Sciatic nerve (tissue), 2 donors: ENCODE data around the gene ASTN2. TPM values are rescaled to one million over a fixed set of nuclear protein-coding genes. Genes with fewer than 3 reads are reported as not detected.

Source experiments
- ATAC-seq: fragments of 200-7000 bp; cut with Tn5 transposase; one replicate; pipeline ENCODE4 v1.9.1; 2020; ENCODE audit warnings: mild to moderate bottlenecking, moderate library complexity
- DNase-seq: peaks from one replicate; pipeline ENCODE4 v3.0.0-alpha.2; 2020; ENCODE audit warnings: low spot score
- intact Hi-C: fragments of 100-400 bp; cut with DNase I; formaldehyde crosslinking; loops from one replicate; pipeline ENCODE4 v1.14.2; 2022
- total RNA-seq: library from RNA; stranded (reverse); fragmentation: NEBNext Ultra II Directional; extraction: Animal tissue kit (Norgen Biotek cat#: 25700); gene quantifications from one replicate; pipeline ENCODE4 v1.2.1, GENCODE V29; 2021
- donor health status: DM: no; HTN: no; CAD: no.
- donor health status: DM: no; HTN: no; CAD: no.

ASTN2 gene
- 19.1 TPM for total RNA-seq

- ATAC-seq (peak; percentile 60), DNase-seq (peak; percentile 73)
- intact Hi-C loops, result no loop called here
These were observed at the start of gene ASTN2 for GRCh38 chr9:117414906-117415331. TSS of gene ASTN2 (minus strand) at chr9:117415057. CDS start at chr9:117414938, 119 bp downstream.

- no peak for DNase-seq
- peak; percentile 65 for ATAC-seq
- intact Hi-C loops, result no loop called here
These were observed 48.0 kb upstream of the ASTN2 start for GRCh38 chr9:117462861-117463260.

- intact Hi-C loops, result no loop called here
- DNase-seq, result no peak
- no peak for ATAC-seq
These were observed 46.5 kb upstream of the ASTN2 start for GRCh38 chr9:117461386-117461785.

- no peak for DNase-seq
- ATAC-seq, result no peak
- intact Hi-C loops, result no loop called here
These were observed 45.9 kb upstream of the ASTN2 start for GRCh38 chr9:117460743-117461142.

GRCh38 chr9:117459913-117460312 is 45.1 kb upstream of the ASTN2 start:
- no peak for DNase-seq
- no peak for ATAC-seq
- intact Hi-C loops, result no loop called here

- ATAC-seq, result no peak
- intact Hi-C loops, result no loop called here
- no peak for DNase-seq
These were observed 43.2 kb upstream of the ASTN2 start for GRCh38 chr9:117458066-117458465.

GRCh38 chr9:117454711-117455110 is 39.9 kb upstream of the ASTN2 start:
- no peak for DNase-seq
- ATAC-seq, result no peak
- intact Hi-C loops, result no loop called here

- DNase-seq (no peak), ATAC-seq (no peak)
- intact Hi-C loops, result no loop called here
These were observed 38.9 kb upstream of the ASTN2 start for GRCh38 chr9:117453737-117454136.

- intact Hi-C loops, result no loop called here
- ATAC-seq (no peak), DNase-seq (no peak)
These were observed 36.5 kb upstream of the ASTN2 start for GRCh38 chr9:117451311-117451710.

- ATAC-seq, result no peak
- intact Hi-C loops, result no loop called here
- DNase-seq, result no peak
These were observed 33.2 kb upstream of the ASTN2 start for GRCh38 chr9:117448066-117448465.

- no peak for ATAC-seq
- intact Hi-C loops, result no loop called here
- DNase-seq, result no peak
These were observed 30.8 kb upstream of the ASTN2 start for GRCh38 chr9:117445631-117446030.

GRCh38 chr9:117444501-117444900 is 29.6 kb upstream of the ASTN2 start:
- ATAC-seq (no peak), DNase-seq (no peak)
- intact Hi-C loops, result no loop called here

GRCh38 chr9:117437283-117437682 is 22.4 kb upstream of the ASTN2 start:
- intact Hi-C loops, result no loop called here

GRCh38 chr9:117435630-117436261 is 20.9 kb upstream of the ASTN2 start:
- intact Hi-C loops, result no loop called here
- ATAC-seq (no peak), DNase-seq (no peak)

More at GRCh38 chr9:117437283-117437682, 22.4 kb upstream of the ASTN2 start:
- no peak for ATAC-seq
- no peak for DNase-seq

GRCh38 chr9:117434566-117434965 is 19.7 kb upstream of the ASTN2 start:
- no peak for ATAC-seq
- no peak for DNase-seq
- intact Hi-C loops, result no loop called here

GRCh38 chr9:117430813-117431212 is 16.0 kb upstream of the ASTN2 start:
- DNase-seq (no peak), ATAC-seq (peak; percentile 32)
- intact Hi-C loops, result no loop called here

GRCh38 chr9:117427357-117427913 is 12.6 kb upstream of the ASTN2 start:
- no peak for DNase-seq
- intact Hi-C loops, result no loop called here
- ATAC-seq, result no peak

- intact Hi-C loops, result no loop called here
- no peak for ATAC-seq
- DNase-seq, result no peak
These were observed 10.7 kb upstream of the ASTN2 start for GRCh38 chr9:117425566-117425965.

- intact Hi-C loops, result no loop called here
These were observed 9.4 kb upstream of the ASTN2 start for GRCh38 chr9:117424291-117424690.

GRCh38 chr9:117418111-117418510 is 3.3 kb upstream of the ASTN2 start:
- intact Hi-C loops, result no loop called here
- ATAC-seq, result no peak

More at GRCh38 chr9:117424291-117424690, 9.4 kb upstream of the ASTN2 start:
- no peak for ATAC-seq
- no peak for DNase-seq

GRCh38 chr9:117416856-117417255 is 2.0 kb upstream of the ASTN2 start:
- no peak for DNase-seq
- intact Hi-C loops, result no loop called here
- no peak for ATAC-seq

More at GRCh38 chr9:117418111-117418510, 3.3 kb upstream of the ASTN2 start:
- DNase-seq, result no peak
